Muscle layer of colon (tissue), 2 donors: ENCODE measurements around the gene SMYD2.

ENCODE experiments used
- H3K27ac ChIP-seq: one replicate; pipeline ENCODE4 v1.7.0; 2013; ENCODE audit warnings: low read depth, mild to moderate bottlenecking, low read length, moderate library complexity
- H3K27me3 ChIP-seq, 2 donors: one replicate each; pipeline ENCODE4 v1.7.0; 2013; ENCODE audit warnings: low read length in 2 of 2, mild to moderate bottlenecking in 2 of 2; ENCODE audit not compliant: insufficient read depth in 2 of 2, control insufficient read depth in 1 of 2
- H3K36me3 ChIP-seq: one replicate; pipeline ENCODE4 v1.7.0; 2013; ENCODE audit warnings: mild to moderate bottlenecking, low read length; ENCODE audit not compliant: insufficient read depth
- H3K4me1 ChIP-seq: one replicate; pipeline ENCODE4 v1.7.0; 2013; ENCODE audit warnings: mild to moderate bottlenecking, low read length; ENCODE audit not compliant: insufficient read depth
- H3K4me3 ChIP-seq, 2 donors: one replicate each; pipeline ENCODE4 v1.7.0; 2013; ENCODE audit warnings: low read length in 2 of 2, low read depth in 1 of 2, mild to moderate bottlenecking in 1 of 2, moderate library complexity in 1 of 2
- H3K9ac ChIP-seq: one replicate; pipeline ENCODE4 v1.7.0; 2013; ENCODE audit warnings: low read length
- H3K9me3 ChIP-seq: one replicate; pipeline ENCODE4 v1.7.0; 2013; ENCODE audit warnings: mild to moderate bottlenecking, low read length
- donor health status: abdominal sarcoma.
- donor health status: Adenocarcinoma of cecum.

SMYD2 gene

DNA sequence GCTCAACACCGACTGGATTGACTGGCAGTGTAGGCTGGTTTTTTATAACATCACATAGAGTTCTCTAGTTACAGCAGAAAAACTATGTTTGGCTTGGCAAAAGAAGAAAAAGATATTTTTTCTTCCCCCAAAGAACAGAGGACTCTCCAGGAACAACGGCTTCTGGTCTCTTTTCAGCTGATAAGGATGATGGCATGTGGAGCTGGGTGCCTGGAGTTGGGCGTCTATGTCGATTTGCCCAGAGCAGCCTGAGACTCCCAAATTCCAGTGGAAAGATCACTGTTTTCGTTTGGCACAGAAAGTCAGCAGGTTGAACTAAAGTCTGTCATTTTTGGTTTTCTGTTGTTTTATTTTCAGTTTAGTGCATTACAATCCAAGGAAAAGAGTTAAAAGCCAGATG lies 91.1 kb downstream of the SMYD2 start:
- Histone ChIP-seq H3K4me1 (peaks cover 5% of the 10 kb centered on the region), H3K27ac (no peak overlapping the region), H3K9ac (no peak overlapping the region), H3K9me3 (no peaks in the 10 kb centered on the region), H3K36me3 (peaks cover 21% of the 10 kb centered on the region), H3K27me3 (no peaks in the 10 kb centered on the region), H3K4me3 (no peak overlapping the region)

DNA sequence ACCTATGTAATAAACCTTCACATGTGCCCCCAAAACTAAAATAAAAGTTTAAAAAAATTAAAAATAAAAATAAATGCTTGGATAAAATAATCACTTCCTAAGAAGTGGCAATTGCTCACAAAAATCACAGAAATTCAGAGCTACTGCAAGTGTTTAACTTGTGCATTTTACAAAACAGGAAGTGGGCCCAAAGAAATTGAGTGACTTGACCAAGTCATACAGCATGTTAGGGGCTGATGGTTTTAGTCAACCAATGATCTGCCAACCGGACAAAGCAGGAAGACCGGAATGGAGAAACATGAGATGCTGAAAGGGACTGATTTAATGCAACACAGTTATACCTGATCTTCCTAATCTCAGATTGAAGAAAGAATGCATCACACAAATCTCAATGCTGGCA lies 96.5 kb downstream of the SMYD2 start:
- H3K9ac ChIP-seq: no peak overlapping the region
- H3K27me3 ChIP-seq: no peaks in the 10 kb centered on the region
- peaks cover 17% of the 10 kb centered on the region for H3K4me1 ChIP-seq
- peaks cover 4% of the 10 kb centered on the region for H3K36me3 ChIP-seq
- H3K9me3 ChIP-seq: no peaks in the 10 kb centered on the region
- H3K4me3 ChIP-seq: no peak overlapping the region
- H3K27ac ChIP-seq: no peak overlapping the region

DNA sequence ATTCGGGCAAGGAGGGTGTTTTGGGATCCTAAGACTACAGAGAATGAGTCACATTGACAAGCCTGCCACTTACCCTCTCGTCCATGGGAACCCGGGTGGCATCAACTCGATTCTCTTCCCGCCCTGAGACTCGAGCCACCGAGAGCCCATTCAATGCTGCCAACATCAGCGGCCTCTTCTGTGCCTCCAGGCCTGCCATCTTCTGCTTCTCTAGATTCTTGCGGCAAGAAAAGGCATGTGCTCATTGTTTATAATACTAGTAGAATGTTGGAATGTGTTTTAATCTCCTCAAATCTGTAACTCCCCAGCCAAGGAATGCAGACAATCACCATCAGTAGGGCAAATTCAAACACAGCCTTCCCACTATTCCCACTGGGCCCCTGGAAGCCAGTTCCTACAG lies 96.9 kb downstream of the SMYD2 start:
- Histone ChIP-seq H3K4me3 (no peak overlapping the region), H3K27me3 (no peaks in the 10 kb centered on the region), H3K9ac (no peak overlapping the region), H3K9me3 (no peaks in the 10 kb centered on the region), H3K36me3 (peaks cover 4% of the 10 kb centered on the region), H3K27ac (no peak overlapping the region), H3K4me1 (peaks cover 17% of the 10 kb centered on the region)

DNA sequence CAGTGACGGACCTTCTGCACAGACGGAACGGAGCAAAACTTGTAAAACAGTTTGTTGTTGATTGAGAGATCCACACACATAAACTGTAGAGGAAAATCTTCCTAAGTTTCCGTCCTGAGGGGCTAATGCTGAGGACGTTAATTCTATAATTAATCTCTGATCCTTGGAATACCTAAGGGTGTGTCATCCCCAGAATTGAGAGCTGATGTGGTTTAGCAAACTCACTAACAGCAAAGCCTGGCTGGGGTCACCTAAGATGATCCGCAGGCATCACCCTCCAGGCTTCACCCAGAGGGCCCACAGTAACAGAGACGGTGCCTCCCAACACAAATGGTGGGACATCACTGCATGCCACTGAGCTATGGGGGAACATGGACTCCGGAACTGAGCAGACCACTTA lies 97.5 kb downstream of the SMYD2 start:
- H3K4me3 ChIP-seq: no peak overlapping the region
- peaks cover 17% of the 10 kb centered on the region for H3K4me1 ChIP-seq
- H3K9ac ChIP-seq: no peak overlapping the region
- no peaks in the 10 kb centered on the region for H3K9me3 ChIP-seq
- H3K36me3 ChIP-seq: peaks cover 9% of the 10 kb centered on the region
- H3K27ac ChIP-seq: no peak overlapping the region
- no peaks in the 10 kb centered on the region for H3K27me3 ChIP-seq

DNA sequence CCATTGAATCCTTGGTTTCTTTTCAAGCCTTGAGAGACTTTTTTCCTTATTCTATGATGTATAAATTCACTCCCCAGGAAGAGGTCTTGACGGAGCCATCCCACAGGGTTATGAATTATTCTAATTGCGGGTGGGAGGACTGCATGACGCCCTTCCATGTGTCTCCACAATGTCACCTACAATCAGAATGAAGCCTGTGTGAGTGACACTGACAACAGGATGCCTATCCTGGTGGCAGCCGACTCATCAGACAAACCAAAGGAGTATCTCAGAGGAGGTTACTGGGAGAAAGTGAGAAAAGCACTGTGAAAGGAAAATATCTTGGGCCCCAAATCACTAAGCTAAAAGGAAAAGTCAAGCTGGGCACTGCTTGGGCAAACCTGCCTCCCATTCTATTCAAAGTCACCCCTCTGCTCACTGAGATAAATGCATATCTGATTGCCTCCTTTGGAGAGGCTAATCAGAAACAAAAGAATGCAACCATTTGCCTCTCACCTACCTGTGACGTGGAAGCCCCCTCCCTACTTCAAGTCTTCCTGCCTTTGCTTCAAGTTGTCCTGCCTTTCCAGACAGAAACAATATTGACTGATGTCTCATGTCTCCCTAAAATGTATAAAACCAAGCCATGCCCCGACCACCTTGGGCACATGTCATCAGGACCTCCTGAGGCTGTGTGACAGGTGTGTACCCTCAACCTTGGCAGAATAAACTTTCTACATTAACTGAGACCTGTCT lies 98.4 kb downstream of the SMYD2 start:
- no peaks in the 10 kb centered on the region for H3K9me3 ChIP-seq
- peaks cover 18% of the 10 kb centered on the region for H3K36me3 ChIP-seq
- no peak overlapping the region for H3K4me3 ChIP-seq
- no peak overlapping the region for H3K27ac ChIP-seq
- no peaks in the 10 kb centered on the region for H3K27me3 ChIP-seq
- H3K4me1 ChIP-seq: peaks cover 13% of the 10 kb centered on the region
- H3K9ac ChIP-seq: no peak overlapping the region

DNA sequence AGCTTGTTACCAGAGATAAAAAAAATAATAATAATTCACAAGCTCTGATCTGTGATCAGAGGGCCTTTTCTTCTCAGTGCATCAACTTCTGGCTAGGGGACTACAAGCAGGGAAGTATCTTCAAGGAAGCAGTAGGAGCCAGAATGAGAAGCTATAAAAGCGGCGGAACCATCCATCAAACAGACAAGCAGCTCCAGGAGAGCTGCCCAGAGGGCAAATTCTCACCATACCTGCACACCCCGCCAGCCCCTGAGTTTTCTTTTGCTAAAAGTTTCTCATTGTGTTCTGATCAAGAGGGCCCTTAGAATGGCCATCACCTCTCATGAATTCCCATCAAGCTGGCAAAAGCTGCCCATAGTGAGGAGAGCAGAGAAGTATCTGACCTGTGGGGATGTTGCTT lies 99.4 kb downstream of the SMYD2 start:
- H3K4me1 ChIP-seq: peaks cover 12% of the 10 kb centered on the region
- H3K27me3 ChIP-seq: no peaks in the 10 kb centered on the region
- H3K4me3 ChIP-seq: peak overlapping the region in 1 of 2 donors; percentile 7
- H3K36me3 ChIP-seq: peaks cover 21% of the 10 kb centered on the region
- H3K27ac ChIP-seq: no peak overlapping the region
- no peak overlapping the region for H3K9ac ChIP-seq
- H3K9me3 ChIP-seq: no peaks in the 10 kb centered on the region

DNA sequence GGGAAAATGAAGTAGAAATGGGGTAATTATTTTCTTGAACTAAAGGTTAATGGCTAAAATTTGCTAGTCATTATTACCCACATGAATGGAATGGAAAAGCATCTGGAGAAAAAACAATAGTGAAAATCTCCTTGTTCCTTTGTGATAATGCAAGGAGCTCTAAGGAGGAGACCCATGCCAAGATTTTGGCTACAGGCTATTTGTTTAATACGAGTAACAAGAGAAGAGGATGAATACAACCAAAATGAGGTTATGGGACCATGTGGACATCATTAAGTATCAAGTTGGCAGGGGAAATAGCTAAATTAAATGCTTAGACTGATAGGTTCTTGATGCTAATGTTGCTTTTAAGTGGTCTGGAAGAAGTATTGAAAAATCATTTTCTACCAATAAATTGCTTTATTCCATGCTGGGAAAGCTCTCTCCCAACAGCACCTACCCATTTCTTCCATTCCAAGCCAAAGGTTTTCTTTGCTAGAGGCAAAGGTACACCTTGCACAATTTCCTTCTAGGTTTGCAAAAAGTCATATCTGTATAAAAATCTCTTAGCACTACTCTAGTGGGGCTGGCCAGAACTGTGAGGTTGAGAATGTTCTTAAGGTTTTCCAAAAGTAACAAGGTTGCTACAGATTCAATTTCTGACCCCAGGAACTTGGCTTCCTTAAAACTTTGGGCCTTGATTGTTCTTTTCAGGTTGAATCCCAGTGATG lies 100.2 kb downstream of the SMYD2 start:
- Histone ChIP-seq H3K4me1 (peaks cover 12% of the 10 kb centered on the region), H3K27me3 (no peaks in the 10 kb centered on the region), H3K4me3 (no peak overlapping the region), H3K9me3 (no peaks in the 10 kb centered on the region), H3K27ac (no peak overlapping the region), H3K36me3 (peaks cover 18% of the 10 kb centered on the region), H3K9ac (no peak overlapping the region)

DNA sequence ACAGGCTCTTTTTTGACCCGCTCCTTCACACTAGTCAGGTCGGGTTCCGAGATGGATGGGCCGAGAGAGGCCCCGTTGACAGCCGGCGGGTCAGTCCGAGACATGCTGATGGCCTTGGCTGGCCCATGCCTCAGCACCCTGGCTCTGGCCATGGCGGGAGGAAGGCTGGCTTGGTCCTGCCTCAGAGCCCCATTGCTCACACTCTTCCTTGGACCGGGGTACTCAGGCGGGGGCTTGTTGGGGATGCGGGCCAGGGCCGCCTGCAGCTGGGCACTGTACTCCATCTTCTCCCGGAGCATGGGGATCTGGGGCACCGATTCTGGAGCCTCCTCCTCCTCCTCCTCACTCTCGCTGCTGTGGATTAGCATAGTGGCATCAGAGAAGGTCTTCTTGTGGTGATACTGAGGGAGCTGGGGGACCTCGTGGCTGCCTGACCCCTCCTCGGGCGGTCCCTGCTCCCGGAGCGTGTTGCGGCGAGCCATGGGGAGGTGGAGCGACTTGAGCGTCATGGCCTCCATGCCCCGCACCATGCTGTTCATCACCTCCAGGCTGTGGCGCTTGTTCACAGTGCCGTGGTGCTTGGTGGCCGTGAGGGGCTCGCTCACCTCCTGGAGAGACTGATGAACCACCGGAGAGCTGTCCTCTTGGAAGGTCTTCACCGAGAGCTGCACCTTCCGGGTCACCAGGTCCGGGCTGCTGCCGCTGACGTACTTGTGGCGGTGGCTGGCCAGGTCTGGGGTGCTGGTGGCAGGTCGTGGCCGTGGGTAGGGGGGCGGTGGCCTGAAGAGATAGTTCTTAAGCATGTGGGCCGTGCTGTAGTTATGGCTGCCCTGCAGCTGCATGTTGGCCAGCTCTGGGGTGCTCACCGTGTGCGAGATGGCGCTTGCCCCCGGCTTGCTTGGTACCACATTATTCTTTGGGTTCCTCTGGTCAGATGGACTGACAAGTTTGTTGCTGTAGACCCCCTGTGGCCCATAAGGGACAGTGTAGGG lies 102.7 kb downstream of the SMYD2 start:
- no peak overlapping the region for H3K4me3 ChIP-seq
- H3K9me3 ChIP-seq: no peaks in the 10 kb centered on the region
- no peak overlapping the region for H3K27ac ChIP-seq
- H3K4me1 ChIP-seq: peaks cover 12% of the 10 kb centered on the region
- peaks cover 18% of the 10 kb centered on the region for H3K36me3 ChIP-seq
- no peaks in the 10 kb centered on the region for H3K27me3 ChIP-seq
- H3K9ac ChIP-seq: no peak overlapping the region

DNA sequence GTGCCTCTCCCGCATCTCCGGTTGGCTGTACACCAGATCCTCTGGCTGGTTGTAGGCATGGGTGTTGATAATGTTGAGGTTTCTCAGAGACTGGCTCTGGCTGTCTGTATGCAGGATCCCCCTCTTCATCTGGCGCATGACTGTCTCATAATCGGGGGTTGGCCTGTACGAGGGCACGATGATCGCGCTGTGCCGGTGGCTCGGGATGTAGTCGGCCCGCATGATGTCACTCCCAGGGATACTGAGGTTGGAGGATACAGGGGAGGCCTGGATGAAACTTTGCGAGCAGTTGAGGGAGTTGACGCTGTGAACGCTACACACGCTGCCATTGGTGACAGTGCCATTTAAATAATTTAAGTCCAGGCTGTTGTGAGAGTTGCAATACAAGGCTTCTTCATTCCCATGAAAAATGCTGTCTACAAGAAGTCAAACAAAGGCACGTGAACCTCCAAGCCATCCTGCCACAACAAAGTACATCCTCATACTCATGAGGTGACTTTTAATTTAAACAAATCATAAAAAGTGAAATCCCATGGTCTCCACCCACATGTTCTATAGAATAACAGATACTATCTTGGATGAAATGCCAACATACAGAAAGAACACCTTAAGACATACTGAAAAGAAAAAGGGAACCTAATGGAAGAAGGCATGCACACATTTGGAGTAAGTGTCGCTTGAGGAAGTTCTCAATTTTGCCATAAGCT lies 103.6 kb downstream of the SMYD2 start:
- H3K36me3 ChIP-seq: peaks cover 18% of the 10 kb centered on the region
- H3K27ac ChIP-seq: no peak overlapping the region
- no peak overlapping the region for H3K4me3 ChIP-seq
- peaks cover 18% of the 10 kb centered on the region for H3K4me1 ChIP-seq
- H3K27me3 ChIP-seq: no peaks in the 10 kb centered on the region
- no peaks in the 10 kb centered on the region for H3K9me3 ChIP-seq
- no peak overlapping the region for H3K9ac ChIP-seq

DNA sequence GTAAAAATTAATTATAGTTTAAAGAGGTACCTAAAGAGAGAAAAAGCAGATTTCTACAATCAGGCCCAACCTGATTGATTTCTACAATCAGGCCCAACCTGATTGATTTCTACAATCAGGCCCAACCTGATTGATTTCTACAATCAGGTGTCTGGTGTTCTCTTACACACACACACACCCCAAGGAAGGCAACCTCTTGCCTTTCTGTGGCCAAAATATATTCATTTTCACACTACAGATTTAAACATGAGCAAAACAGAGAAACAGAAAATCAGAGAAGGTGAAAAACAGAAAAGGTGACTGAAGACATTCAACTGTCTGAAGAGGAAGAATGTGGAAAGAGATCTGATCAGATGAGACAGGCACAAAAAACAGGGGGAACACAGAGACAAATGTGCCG lies 104.5 kb downstream of the SMYD2 start:
- H3K9me3 ChIP-seq: no peaks in the 10 kb centered on the region
- peaks cover 18% of the 10 kb centered on the region for H3K36me3 ChIP-seq
- H3K4me3 ChIP-seq: no peak overlapping the region
- peaks cover 14% of the 10 kb centered on the region for H3K4me1 ChIP-seq
- H3K27ac ChIP-seq: no peak overlapping the region
- H3K27me3 ChIP-seq: no peaks in the 10 kb centered on the region
- no peak overlapping the region for H3K9ac ChIP-seq

DNA sequence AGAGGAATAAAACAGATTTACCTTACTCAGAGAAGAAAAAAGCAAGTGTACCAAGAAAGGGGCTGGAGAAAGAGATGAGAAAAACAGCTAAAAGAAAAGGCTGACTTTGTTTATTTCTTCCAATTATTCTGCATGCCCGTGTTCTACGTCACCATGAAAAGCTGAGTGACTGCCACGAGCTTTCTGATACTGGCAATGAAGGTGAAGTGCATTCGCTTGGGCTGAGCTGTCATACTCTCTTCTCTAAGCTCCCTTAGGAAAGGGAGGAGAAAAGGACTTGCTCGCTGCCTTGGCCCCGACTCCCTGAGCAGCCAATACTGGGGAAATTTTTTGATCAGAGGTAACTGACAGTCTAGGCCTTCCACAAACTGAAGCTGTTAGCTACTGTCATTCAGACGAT lies 105.4 kb downstream of the SMYD2 start:
- Histone ChIP-seq H3K36me3 (peaks cover 18% of the 10 kb centered on the region), H3K27ac (no peak overlapping the region), H3K4me1 (peaks cover 7% of the 10 kb centered on the region), H3K9ac (no peak overlapping the region), H3K27me3 (no peaks in the 10 kb centered on the region), H3K9me3 (no peaks in the 10 kb centered on the region), H3K4me3 (no peak overlapping the region)
